Stimulated activated CD4-positive, alpha-beta T cell treated with anti-CD3 and anti-CD28 coated beads, Interleukin-15, amount 100 ng/mL, for 24 hours (primary cell): Measurements from ENCODE around the gene NANOGP8.

Source experiments
- DNase-seq: peaks from one replicate; pipeline ENCODE4 v3.0.0-alpha.2; 2020

Gene NANOGP8

DNA sequence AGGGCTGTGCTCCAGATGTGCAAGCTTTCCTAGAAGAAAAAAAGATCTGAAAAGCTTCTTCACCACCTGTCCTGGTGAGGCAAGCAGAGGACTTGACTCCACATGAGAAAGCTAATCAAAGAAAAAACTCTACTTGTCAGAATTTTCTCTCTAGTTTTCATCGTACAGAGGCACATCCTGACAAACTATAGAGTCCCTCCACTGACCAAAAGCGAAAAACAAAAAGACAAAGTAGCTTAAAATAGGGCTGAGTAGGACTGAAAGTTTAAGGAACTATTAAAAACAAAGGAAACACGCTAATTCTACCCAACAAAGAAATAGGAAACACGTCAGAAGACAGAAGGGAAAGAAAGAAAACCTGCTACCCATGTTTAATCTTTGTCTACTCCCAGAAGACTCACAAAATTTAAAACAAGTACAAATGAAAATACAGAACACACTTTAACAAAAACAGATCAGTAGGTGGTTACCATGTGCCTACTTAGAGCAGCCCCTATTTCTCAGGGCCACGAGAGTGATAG, 26.5 kb downstream of the NANOGP8 start:
- no peak for DNase-seq

- no peak for DNase-seq
Observed at GRCh38 chr15:35055416-35056105, 29.5 kb downstream of the NANOGP8 start.

- no peak for DNase-seq
Observed at GRCh38 chr15:35054380-35054779, 30.7 kb downstream of the NANOGP8 start.

DNA sequence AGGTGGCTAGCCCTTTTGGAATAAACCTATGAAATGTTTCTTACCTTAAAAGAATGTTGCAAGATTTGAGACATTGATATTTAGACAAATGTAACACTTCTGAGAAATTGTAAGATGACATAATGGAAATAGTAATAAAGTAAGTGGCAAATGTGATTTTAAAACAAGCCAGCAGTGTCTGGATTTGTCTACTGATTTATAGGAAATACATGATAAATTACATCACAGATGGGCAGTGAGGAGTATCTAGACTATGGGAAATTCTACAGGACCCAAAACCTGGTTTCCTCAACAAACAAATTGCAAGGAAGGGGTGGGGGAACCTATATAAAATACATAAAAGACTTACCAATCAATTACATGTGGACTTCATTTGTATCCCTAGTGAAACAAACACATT, 37.1 kb downstream of the NANOGP8 start:
- DNase-seq: no peak

- DNase-seq: no peak
Observed at GRCh38 chr15:35047528-35047927, 37.6 kb downstream of the NANOGP8 start.

DNA sequence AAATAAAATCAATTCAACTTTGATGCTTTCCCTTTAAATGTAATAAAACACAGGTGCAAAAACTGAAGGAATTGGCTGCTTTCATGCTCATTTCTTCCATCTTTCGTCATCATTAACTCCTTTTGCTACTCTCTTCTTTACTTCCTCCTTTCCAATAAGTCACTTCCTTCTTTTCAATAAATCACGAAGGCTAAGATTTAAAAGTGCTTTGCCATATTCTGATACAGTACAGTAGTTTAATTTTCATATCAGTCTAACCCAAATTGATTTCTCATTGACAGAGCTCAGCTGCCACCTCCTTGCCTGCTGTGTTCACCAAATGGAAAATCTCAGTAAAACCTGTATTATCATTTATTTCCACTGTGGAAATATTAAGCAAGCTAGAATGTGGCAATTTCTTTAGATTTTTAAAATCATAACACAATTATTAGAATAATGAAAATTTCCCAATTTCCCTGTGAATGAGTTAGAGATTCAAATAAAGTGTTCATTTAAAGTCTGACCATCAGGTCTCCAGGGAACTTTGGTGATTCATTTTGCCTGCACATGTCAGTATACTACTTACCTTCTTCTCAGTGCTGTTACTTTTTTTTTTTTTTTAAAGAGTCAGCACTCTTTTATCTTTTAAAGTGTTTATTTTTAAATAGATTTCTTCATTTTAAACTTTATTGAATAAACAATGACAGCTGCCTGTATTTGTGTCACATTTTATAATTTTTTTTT, 41.6 kb downstream of the NANOGP8 start:
- no peak for DNase-seq

DNA sequence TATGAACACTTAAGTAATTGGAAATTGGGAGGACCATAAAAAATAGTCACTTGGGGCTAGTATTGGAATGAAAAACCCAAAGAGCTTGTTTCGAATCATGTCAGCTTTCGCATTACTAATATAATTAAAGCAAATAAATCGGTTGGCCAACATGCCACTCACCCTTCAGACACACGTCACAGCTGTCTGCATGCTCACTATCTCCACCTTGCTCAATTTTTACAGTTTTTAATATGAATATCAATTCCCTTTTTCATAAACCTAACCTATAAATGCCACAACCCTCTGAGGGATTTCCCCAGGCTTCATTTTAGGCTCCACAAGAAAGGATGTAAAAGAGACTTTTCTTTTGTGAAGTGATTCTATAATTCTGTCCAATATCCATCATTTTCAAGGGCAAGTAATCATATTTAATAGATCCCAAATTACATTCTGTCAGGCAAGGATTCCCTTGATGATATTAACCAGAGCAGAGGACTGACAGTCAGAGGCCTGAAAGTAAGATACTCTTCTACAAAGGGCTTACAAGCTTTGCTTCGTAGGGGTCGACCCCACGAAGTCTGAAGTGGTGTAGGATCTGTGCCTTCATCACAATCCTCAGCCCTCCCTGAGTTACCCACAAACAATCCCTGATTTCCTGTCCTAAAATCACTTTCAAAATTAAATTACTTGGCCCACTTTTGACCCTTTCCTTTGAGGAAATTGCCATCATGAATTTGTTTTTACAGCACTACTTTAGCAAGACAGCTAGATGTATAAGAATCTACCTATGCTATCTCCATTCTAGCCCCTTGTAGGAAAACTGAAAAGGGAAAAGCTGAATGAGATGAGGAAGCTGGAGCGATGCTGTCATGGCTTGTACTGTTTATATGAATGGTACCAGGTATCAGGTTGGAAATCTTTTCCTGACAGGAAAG, 44.5 kb downstream of the NANOGP8 start:
- no peak for DNase-seq

GRCh38 chr15:35038626-35039451, 46.3 kb downstream of the NANOGP8 start:
- no peak for DNase-seq
